Stimulated activated CD8-positive, alpha-beta memory T cell treated with anti-CD3 and anti-CD28 coated beads, Interleukin-4, amount 100 ng/mL, for 24 hours (primary cell): Measurements from ENCODE around the gene TERT.
"Not testable (repeated sequence)": the region's sequence is repeated elsewhere in the genome, so short reads cannot be mapped to it uniquely, and the experiment has no call there.

ENCODE experiments used
- DNase-seq: peaks from one replicate; pipeline ENCODE4 v3.0.0-alpha.2; 2020; ENCODE audit warnings: low read depth

Gene TERT

GRCh38 chr5:1294206-1294834, 548 bp downstream of the TERT start:
- no peak for DNase-seq

DNA sequence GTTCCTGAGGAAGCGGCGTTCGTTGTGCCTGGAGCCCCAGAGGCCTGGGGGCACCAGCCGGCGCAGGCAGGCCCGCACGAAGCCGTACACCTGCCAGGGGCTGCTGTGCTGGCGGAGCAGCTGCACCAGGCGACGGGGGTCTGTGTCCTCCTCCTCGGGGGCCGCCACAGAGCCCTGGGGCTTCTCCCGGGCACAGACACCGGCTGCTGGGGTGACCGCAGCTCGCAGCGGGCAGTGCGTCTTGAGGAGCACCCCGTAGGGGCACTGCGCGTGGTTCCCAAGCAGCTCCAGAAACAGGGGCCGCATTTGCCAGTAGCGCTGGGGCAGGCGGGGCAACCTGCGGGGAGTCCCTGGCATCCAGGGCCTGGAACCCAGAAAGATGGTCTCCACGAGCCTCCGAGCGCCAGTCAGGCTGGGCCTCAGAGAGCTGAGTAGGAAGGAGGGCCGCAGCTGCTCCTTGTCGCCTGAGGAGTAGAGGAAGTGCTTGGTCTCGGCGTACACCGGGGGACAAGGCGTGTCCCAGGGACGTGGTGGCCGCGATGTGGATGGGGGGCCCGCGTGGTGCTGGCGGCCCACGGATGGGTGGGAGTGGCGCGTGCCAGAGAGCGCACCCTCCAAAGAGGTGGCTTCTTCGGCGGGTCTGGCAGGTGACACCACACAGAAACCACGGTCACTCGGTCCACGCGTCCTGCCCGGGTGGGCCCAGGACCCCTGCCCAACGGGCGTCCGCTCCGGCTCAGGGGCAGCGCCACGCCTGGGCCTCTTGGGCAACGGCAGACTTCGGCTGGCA, 1.3 kb downstream of the TERT start:
- no peak for DNase-seq

DNA sequence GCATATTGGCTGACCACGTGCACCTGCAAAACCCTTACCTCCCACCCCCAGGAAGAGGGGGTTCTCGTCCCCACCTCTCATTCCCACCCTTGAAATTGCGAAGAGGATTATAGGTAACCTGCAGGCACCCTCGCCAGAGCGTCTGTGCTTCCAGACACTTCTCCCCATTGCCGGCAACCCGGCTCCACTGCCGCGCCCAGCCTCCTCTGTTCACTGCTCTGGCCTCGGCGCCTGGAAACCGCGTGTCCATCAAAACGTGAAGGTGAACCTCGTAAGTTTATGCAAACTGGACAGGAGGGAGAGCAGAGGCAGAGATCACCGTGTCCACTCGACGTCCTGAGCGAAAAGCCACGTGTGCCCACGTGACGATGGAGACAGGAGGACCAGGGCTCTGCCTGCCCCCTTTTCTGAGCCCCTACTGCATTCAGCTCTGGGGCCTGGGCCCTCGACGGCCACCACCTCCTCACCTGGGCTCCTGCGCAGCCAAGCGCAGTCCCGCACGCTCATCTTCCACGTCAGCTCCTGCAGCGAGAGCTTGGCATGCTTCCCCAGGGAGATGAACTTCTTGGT, 1.9 kb downstream of the TERT start:
- DNase-seq = no peak

- DNase-seq = no peak
Observed at GRCh38 chr5:1292139-1292538, 2.7 kb downstream of the TERT start.

GRCh38 chr5:1291611-1292080, 3.2 kb downstream of the TERT start:
- DNase-seq = no peak

DNA sequence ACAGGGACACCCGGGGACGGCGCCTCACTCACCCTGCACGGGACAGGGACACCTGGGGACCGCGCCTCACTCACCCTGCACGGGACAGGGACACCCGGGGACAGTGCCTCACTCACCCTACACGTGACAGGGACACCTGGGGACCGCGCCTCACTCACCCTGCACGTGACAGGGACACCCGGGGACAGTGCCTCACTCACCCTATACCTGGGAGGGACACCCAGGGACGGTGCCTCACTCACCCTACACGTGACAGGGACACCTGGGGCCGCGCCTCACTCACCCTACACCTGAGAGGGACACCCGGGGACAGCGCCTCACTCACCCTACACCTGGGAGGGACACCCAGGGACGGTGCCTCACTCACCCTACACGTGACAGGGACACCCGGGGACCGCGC, 3.9 kb downstream of the TERT start:
- DNase-seq = not testable (repeated sequence)

DNA sequence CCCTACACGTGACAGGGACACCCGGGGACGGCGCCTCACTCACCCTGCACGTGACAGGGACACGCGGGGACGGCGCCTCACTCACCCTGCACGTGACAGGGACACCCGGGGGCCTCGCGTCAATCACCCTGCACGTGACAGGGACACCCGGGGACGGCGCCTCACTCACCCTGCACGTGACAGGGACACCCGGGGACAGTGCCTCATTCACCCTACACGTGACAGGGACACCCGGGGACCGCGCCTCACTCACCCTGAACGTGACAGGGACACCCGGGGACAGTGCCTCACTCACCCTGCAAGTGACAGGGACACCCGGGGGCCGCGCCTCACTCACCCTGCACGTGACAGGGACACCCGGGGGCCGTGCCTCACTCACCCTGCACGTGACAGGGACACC, 5.3 kb downstream of the TERT start:
- not testable (repeated sequence) for DNase-seq

- no peak for DNase-seq
Observed at GRCh38 chr5:1288439-1289335, 6.2 kb downstream of the TERT start.

DNA sequence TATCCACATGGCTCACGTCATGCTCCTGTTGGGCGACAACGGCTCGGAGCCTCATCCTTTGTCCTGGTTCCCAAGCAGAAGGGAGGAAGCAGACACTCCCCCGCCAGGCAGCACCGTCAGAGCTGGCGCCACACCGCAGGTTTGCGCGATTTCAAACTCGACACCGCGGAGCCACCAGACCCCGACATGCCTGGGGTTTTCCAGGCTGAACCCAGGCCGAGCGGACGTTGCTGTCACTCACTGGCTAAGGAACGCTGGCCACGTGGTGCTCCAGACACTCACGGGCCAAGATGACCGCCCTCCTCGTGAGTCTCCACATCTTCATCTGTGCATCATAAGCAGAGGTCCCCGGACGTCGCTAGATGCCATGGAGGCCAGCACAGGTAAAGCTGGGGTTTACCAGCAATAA, 9.0 kb downstream of the TERT start:
- no peak for DNase-seq

GRCh38 chr5:1285141-1285540, 9.7 kb downstream of the TERT start:
- no peak for DNase-seq

DNA sequence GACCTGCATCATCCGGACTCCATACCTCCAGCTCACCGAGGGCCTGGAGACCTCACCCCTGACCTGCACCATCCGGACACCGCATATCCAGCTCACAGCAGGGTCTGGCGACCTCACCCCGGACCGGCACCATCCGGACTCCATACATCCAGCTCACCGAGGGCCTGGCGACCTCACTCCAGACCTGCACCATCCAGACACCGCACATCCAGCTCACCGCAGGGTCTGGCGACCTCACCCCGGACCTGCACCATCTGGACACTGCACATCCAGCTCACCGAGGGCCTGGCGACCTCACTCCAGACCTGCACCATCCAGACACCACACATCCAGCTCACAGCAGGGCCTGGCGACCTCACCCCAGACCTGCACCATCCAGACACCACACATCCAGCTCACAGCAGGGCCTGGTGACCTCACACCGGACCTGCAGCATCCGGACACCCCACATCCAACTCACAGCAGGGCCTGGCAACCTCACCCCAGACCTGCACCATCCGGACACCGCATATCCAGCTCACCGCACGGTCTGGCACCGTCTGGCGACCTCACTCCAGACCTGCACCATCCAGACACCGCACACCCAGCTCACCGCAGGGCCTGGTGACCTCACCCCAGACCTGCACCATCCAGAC, 10.4 kb downstream of the TERT start:
- not testable (repeated sequence) for DNase-seq

DNA sequence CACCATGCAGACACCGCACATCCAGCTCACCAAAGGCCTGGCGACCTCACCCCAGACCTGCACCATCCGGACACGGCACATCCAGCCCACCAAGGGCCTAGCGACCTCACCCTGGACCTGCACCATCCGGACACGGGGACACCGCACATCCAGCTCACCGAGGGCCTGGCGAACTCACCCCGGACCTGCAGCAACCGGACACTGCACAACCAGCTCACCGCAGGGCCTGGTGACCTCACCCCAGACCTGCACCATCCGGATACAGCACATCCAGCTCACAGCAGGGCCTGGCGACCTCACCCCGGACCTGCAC, 11.2 kb downstream of the TERT start:
- not testable (repeated sequence) for DNase-seq

GRCh38 chr5:1282993-1283728, 11.7 kb downstream of the TERT start:
- DNase-seq = not testable (repeated sequence)

DNA sequence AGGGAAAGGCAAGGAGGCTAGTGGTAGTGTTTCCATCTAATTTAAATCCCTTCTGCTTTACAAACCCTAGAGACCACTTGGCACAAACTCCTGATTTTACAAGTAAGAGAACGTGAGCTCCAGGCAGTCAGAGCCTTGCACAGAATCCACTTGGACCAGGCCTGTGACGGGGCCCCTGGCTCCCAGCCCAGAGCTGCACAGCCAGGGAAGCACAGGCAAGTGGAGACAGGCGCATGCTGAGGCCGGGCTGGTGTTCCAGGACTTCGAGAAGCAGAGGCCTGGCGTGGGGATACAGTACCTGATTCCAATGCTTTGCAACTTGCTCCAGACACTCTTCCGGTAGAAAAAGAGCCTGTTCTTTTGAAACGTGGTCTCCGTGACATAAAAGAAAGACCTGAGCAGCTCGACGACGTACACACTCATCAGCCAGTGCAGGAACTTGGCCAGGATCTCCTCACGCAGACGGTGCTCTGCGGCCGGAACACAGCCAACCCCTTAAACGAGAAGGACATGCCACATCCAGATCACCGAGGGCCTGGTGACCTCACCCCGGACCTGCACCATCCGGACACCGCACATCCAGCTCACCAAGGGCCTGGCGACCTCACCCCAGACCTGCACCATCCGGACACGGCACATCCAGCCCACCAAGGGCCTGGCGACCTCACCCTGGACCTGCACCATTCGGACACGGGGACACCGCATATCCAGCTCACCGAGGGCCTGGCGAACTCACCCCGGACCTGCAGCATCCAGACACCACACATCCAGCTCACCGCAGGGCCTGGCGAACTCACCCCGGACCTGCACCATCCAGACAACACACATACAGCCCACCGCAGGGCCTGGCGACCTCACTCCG, 12.5 kb downstream of the TERT start:
- DNase-seq = no peak

GRCh38 chr5:1281038-1281882, 13.6 kb downstream of the TERT start:
- no peak for DNase-seq

- DNase-seq = no peak
Observed at GRCh38 chr5:1280177-1281037, 14.5 kb downstream of the TERT start.

- no peak for DNase-seq
Observed at GRCh38 chr5:1279443-1280151, 15.3 kb downstream of the TERT start.
